Ishikawa (cell line): Measurements from ENCODE around the gene CCDC134.
A peak's percentile ranks its signal among the peaks of the same experiment; 100 is the strongest.

Experiments used
- CEBPB ChIP-seq: IDR thresholded peaks from 2 replicates; pipeline ENCODE4 v1.6.1; 2012
- CREB1 ChIP-seq: IDR thresholded peaks from 2 replicates; pipeline ENCODE4 v1.6.1; 2012; ENCODE audit warnings: low read depth
- EGR1 ChIP-seq: IDR thresholded peaks from 2 replicates; pipeline ENCODE4 v1.6.1; 2012
- EP300 ChIP-seq: IDR thresholded peaks from 2 replicates; pipeline ENCODE4 v1.6.1; 2012; ENCODE audit warnings: borderline replicate concordance
- FOXM1 ChIP-seq: IDR thresholded peaks from 2 replicates; pipeline ENCODE4 v1.6.1; 2012; ENCODE audit warnings: low read depth, borderline replicate concordance
- MAX ChIP-seq: IDR thresholded peaks from 2 replicates; pipeline ENCODE4 v1.6.1; 2012
- NFIC ChIP-seq: IDR thresholded peaks from 2 replicates; pipeline ENCODE4 v1.6.1; 2012
- RAD21 ChIP-seq: IDR thresholded peaks from 2 replicates; pipeline ENCODE4 v1.6.1; 2012; ENCODE audit warnings: low read depth
- REST ChIP-seq: IDR thresholded peaks from 2 replicates; pipeline ENCODE4 v1.6.1; 2012; ENCODE audit warnings: low read depth, mild to moderate bottlenecking
- TAF1 ChIP-seq: IDR thresholded peaks from 2 replicates; pipeline ENCODE4 v1.6.1; 2012; ENCODE audit warnings: low read depth, mild to moderate bottlenecking
- TCF12 ChIP-seq: IDR thresholded peaks from 2 replicates; pipeline ENCODE4 v1.6.1; 2012; ENCODE audit warnings: low read depth
- TEAD4 ChIP-seq: IDR thresholded peaks from 2 replicates; pipeline ENCODE4 v1.6.1; 2012
- USF1 ChIP-seq: IDR thresholded peaks from 2 replicates; pipeline ENCODE4 v1.6.1; 2012
- YY1 ChIP-seq: IDR thresholded peaks from 2 replicates; pipeline ENCODE4 v1.6.1; 2012; ENCODE audit warnings: low read depth
- ZBTB7A ChIP-seq: IDR thresholded peaks from 2 replicates; pipeline ENCODE4 v1.6.1; 2012; ENCODE audit warnings: low read depth

CCDC134 gene

GRCh38 chr22:41800348-41801146 is at the start of gene CCDC134:
Gene CCDC134 (plus strand): TSS chr22:41800679. CDS start chr22:41808891, 8,212 bp downstream.
- TF ChIP-seq TEAD4 (no peak), MAX (peak; percentile 90), EP300 (no peak; the same call in 1 of the 2 replicates), YY1 (peak; percentile 19; the same call in 1 of the 2 replicates), RAD21 (no peak), EGR1 (no peak), USF1 (peak; percentile 37; the same call in 1 of the 2 replicates), ZBTB7A (no peak), TCF12 (peak; percentile 56), NFIC (peak; percentile 91), TAF1 (peak; percentile 98), CREB1 (no peak; the same call in 1 of the 2 replicates), FOXM1 (no peak), CEBPB (no peak), REST (no peak)

- TF ChIP-seq FOXM1 (no peak), MAX (no peak), TCF12 (no peak), USF1 (no peak), YY1 (no peak), EP300 (no peak), REST (no peak), TEAD4 (no peak), CEBPB (no peak), ZBTB7A (no peak)
Observed at GRCh38 chr22:41752011-41752970, 48.2 kb upstream of the CCDC134 start.

- no peak for TF ChIP-seq REST
- no peak for TF ChIP-seq NFIC
- no peak for TF ChIP-seq USF1
- no peak for TF ChIP-seq CREB1
- no peak for TF ChIP-seq YY1
- TF ChIP-seq ZBTB7A = no peak
Observed at GRCh38 chr22:41753984-41754383, 46.5 kb upstream of the CCDC134 start.
